GM10266 (cell line): Measurements from ENCODE around the gene AP2M1.
"Not testable (repeated sequence)": the region's sequence is repeated elsewhere in the genome, so short reads cannot be mapped to it uniquely, and the experiment has no call there.

Source experiments
- DNase-seq: peaks from one replicate; pipeline ENCODE4 v3.0.0; 2012; ENCODE audit errors: extremely low spot score
- TF ChIP-seq, protein P1 (sequence below): IDR thresholded peaks from 2 replicates; pipeline ENCODE4 v1.5.1; 2012; ENCODE audit warnings: mild to moderate bottlenecking, low read depth; ENCODE audit not compliant: control insufficient read depth, insufficient read depth; ENCODE audit errors: missing control alignments

The AP2M1 gene

DNA sequence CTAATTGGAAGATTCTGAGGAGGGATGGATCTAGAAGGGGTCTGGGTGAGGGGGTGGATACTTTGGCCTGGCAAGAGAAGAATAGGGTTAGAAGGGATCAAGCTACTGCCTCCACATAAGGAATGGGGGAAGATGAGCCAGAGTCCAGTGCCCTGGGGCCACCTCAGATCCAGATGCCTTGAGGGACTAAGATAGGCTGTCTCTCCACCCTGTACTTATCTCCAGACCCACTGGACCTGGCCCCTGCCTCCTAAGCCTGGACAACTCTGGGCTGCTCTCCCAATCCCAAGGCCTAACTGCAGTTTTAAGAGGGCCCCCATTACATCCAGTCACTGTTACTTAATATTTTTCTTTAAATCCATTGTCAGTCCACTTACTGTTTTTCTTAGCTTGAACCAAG lies 17.4 kb upstream of the AP2M1 start:
- TF ChIP-seq, protein P1, sequence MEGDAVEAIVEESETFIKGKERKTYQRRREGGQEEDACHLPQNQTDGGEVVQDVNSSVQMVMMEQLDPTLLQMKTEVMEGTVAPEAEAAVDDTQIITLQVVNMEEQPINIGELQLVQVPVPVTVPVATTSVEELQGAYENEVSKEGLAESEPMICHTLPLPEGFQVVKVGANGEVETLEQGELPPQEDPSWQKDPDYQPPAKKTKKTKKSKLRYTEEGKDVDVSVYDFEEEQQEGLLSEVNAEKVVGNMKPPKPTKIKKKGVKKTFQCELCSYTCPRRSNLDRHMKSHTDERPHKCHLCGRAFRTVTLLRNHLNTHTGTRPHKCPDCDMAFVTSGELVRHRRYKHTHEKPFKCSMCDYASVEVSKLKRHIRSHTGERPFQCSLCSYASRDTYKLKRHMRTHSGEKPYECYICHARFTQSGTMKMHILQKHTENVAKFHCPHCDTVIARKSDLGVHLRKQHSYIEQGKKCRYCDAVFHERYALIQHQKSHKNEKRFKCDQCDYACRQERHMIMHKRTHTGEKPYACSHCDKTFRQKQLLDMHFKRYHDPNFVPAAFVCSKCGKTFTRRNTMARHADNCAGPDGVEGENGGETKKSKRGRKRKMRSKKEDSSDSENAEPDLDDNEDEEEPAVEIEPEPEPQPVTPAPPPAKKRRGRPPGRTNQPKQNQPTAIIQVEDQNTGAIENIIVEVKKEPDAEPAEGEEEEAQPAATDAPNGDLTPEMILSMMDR, result no peak
- no peak for DNase-seq

DNA sequence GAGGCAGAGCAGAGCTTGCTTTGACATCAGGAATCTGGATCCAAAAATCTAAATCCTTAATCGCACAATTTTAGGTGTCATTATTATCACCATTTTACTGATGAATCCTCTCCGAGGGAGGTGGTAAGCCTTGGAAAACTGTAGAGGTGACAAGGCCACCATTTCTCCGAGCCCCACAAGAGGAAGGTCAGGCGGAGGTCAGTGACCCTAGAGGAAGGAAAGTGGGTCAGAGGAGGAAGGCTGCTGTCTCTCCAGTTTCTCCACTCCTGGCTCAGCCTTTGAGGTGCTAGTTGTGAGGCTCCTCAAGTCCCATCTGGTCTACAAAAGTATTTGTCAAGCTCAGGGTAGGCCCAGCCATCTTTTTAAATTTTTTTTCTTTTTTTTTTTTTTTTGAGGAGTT lies 16.3 kb upstream of the AP2M1 start:
- no peak for DNase-seq
- TF ChIP-seq, protein P1, result no peak

DNA sequence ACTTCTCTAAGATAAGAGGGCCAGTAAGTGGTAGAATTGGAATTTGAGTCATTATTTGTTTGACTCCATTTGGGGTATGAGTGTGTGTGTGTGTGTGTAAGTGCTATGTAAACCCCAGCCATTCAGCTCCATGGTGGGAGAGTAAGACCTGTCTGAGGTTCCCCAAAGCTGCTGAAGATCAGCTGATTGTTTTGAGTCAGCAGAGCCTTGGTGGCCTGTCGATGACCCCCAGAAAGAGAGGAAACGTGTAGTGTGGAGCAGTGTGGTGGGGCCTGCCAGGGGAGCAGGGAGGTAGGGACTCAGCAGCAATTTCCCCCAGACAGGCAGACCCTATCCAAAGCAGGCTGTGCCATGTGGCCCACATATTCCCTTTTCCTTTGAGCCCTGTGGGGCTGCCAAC lies 14.2 kb upstream of the AP2M1 start:
- peak; percentile 69 for DNase-seq
- TF ChIP-seq, protein P1, result no peak

DNA sequence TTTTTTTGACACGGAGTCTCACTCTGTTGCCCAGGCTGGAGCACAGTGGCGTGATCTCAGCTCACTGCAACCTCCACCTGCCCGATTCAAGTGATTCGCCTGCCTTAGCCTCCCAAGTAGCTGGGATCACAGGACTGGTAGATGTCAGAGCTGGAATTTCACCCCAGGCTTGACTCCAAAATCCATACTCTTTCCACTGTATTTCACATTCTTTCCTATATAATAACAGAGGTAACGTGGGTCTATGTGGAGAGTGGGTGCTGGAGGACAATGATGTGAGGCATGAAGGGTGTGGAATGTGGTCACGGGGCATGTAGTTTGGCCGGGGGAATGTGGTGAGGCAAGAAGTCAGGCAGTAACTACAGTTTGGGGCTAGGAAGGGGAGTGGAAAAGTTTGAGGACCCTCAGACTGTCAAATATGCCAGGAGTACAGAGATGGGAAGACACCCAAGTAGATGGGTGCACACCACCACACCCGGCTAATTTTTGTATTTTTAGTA lies 12.0 kb upstream of the AP2M1 start:
- DNase-seq, result not testable (repeated sequence)

DNA sequence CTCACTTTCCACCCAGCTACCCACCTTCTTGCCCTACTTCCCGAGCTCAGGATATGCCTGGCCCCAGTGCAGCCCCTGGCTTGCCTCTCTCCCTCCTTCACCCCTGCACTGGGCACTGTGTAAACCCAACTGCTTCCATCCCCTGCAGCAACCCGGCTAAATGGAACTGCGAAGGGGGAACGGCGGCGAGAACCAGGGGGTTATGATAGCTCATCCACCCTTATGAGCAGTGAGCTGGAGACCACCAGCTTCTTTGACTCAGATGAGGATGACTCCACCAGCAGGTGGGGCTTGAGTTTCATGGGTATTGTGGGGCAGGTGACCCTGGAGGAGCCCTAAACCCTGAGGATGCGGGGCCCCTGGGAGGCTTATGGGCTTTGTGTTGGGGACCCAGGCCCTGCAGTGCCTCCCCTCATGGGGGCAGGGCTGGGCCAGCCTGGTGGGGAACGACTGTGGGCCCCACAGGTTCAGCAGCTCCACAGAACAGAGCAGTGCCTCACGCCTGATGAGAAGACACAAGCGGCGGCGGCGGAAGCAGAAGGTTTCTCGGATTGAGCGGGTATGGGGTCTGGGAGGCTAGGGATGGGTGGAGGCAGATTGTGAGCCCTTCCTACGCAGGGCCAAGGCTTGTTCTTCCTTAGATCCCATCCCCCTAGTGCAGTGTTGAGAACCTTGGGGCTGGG lies 9.9 kb upstream of the AP2M1 start:
- TF ChIP-seq, protein P1, result no peak

DNA sequence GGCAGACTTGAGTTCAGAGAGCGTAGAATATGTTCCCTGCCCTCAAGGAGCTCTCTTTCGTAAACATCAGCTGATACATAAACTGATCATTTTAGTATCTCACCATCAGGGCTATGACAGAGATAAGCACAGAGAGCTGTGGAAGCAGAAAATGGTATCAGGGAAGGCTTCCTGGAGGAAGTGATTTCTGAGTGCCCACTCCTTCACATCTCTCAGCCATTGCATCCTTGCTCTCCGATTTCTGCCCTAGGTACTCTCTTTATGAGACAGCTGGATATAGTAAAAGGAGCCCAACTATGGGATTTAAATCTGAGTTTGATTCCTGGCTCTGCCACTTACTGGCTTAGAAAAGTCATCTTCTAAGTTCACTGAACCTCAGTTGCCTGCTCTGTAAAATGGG lies 9.1 kb upstream of the AP2M1 start:
- no peak for DNase-seq
- TF ChIP-seq, protein P1, result no peak

More for the DNA sequence above, 9.9 kb upstream of the AP2M1 start:
- no peak for DNase-seq

DNA sequence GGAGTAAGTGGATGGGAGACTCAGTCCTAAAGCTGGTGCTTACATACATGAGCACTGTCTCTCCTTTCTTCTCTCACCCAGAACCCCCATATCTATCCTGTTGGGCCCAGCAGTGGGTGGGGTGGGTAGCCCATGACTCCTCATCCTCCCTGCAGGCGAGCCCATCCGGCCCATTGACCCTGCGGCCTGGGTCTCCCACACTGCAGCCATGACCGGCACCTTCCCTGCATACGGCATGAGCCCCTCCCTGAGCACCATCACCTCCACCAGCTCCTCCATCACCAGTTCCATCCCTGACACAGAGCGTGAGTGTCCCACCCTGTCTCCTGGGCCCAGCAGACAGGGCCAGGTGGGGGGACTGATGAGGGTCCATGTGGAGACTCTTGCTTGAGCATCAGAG lies 8.0 kb upstream of the AP2M1 start:
- DNase-seq, result no peak
- TF ChIP-seq, protein P1, result no peak

DNA sequence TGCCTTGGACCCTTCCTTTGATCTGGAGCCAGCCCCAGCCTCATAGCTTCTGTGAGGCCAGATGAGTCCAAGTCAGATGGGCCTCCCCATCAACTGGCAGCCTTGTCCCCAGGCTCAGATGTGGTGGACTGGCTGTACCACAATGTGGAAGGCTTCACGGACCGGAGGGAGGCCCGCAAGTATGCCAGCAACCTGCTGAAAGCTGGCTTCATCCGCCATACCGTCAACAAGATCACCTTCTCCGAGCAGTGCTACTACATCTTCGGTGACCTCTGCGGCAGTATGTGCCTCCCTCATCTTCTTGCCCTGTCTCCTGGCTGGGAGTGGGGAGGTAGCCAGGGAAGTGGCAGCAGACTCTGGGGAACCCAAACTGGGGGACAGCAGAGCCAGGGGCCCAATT lies 6.9 kb upstream of the AP2M1 start:
- TF ChIP-seq, protein P1, result no peak

More for the DNA sequence above, 6.9 kb upstream of the AP2M1 start:
- no peak for DNase-seq
